Anterior cingulate cortex (tissue), 58 donors: ENCODE measurements around the gene RYK.
A peak's percentile ranks its signal among the peaks of the same experiment; 100 is the strongest.

Experiments
- DNase-seq, 58 donors: peaks; one replicate each; lab custom pipeline; 2025; lab: John Stamatoyannopoulos, UW

RYK gene

DNA sequence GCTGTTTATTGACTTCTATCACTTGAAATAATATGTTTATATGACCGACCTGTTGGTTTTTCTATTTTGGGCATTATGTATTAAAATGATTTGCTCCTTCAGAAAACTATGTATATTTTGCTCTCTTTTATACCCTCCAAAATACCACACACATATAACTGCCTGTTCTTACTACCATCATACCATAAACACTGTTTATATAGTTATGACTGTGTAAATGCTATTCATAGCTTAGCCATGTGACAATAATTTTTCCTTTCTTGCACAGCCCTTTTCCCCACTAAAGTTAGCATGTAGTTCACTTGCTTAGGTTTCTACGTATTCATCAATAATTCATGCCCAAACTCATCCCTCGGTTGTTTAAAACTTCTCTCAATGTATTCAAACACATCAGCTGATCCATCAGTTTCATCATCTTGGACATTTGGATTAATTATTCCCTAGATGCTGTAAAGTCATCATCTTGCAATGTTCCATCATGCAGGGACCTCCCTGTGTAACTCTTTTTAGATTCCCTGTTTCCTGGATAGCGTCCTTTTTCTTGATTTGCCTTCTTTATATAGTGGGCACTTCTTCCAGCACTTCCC, 8.2 kb upstream of the RYK start:
- DNase-seq, result no peak

DNA sequence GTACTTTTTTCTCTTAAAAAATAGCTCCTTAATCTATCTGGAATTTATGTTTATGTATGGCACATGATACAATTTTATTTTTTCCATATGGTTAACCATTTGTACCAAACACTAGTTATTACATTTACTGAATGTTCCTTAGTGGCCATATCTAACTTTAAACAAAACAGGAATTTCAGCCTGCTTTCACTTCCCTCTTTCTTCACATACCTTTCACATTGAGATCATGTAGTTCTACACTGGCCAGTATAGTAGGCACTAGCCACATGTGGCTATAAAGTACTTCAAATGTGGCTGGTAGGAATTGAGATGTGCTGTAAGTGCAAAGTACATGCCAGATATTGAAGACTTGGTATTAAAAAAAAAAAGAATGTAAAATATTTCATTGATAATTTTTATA, 4.7 kb upstream of the RYK start:
- DNase-seq, result no peak

- no peak for DNase-seq
These were observed 3.0 kb upstream of the RYK start for GRCh38 chr3:134253475-134254226.

- no peak for DNase-seq
These were observed 2.1 kb upstream of the RYK start for GRCh38 chr3:134252766-134253165.

GRCh38 chr3:134251731-134252391, 1.2 kb upstream of the RYK start:
- no peak for DNase-seq

GRCh38 chr3:134249935-134250716, 533 bp downstream of the RYK start:
- DNase-seq, result peak in 40 of 58 donors; percentile 9 to 59 (median 32)

DNA sequence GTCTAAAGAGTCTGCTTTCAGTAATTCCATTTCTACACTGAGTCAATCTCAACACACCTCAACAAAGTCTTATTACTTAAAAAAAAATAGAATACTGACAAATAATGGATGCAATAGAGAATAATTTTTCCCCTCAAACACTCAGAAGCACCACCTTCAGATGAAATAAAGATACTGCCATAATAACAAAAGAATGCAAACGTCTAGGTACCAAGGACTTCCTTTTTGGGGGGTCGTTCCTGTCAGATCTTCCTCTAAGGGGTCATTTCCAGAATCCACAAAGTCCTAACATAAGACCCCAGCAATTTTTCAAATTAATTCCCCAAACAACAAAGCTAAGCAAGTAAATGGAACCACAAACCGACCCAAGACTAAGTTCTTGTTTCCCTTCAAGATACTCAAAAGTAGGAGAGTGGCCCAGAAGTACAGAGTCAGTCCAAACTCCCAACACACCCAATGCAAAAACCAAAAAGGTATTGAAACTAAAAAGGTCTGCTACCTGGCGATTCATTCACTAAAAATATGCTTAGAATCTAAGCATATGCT, 1.3 kb downstream of the RYK start:
- peak in 1 of 58 donors; percentile 7 for DNase-seq

DNA sequence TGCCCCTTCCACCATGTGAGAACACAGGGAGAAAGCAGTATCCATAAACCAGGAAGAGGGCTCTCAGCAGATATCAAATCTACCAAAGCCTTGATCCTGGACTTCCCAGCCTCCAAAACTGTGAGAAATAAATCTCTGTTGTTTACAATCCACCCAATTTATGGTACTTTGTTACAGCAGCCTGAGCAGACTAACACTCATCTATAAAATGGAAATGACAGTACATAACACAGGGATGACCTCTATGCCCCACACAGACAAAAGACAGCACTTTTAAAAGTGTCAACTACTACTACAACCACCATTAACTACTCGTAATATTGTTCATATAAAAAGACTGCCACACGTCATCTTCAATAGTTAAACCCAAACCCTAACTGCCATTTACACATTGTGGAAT, 5.7 kb downstream of the RYK start:
- no peak for DNase-seq

- no peak for DNase-seq
These were observed 7.7 kb downstream of the RYK start for GRCh38 chr3:134242649-134243617.

GRCh38 chr3:134239538-134239937, 11.1 kb downstream of the RYK start:
- no peak for DNase-seq

DNA sequence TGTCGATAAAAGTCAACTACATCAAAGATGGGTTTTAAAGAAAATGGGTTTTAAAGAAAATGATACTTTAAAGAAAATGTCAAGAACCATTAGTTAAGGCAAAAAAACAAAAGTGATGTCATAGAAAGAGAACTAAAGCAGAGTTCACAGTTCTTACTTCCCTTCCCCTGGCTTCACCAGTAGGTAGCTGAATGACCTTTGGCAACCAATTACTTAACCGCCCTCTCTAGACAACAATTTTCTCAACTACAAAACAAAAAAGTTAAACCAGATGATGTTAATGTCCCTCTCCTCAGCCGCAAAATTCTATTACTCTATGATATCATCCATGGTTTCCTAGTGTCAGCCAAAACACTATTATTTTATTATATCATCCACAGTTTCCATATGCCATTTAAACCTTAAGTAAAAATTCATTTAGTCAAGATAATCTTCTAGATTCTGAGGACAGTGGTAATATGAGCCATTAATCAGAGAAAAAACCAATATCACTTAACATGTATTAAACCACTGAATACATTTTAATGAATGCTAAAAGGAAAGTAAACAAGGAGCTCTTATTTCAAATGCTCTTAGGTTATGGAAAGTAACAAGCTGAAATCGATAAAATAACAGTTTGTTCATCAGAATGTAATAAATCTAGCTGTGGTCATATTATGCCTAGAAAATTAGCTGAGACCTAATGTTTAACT, 13.1 kb downstream of the RYK start:
- no peak for DNase-seq

GRCh38 chr3:134236505-134237170, 14.0 kb downstream of the RYK start:
- no peak for DNase-seq

- DNase-seq, result no peak
These were observed 15.0 kb downstream of the RYK start for GRCh38 chr3:134235577-134236076.

DNA sequence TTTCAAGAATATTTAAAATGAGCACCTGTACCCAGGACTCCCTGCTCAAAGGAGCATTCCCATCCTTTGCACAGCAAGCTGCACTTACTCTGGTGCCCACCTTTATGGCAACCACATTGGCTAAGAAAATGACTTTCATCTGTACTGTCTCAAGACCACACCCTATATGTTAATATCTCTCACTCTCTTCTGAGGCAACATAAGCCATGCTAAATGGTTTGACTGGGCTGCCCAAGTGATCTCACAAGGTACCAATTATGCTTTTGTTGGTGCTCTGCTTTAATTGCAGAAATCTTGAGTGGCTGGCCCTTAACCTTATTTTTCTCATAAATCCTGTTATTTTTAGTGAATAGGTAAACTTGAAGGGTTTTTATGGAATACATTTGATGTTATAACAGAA, 17.7 kb downstream of the RYK start:
- DNase-seq, result no peak

GRCh38 chr3:134232151-134232550, 18.5 kb downstream of the RYK start:
- no peak for DNase-seq

DNA sequence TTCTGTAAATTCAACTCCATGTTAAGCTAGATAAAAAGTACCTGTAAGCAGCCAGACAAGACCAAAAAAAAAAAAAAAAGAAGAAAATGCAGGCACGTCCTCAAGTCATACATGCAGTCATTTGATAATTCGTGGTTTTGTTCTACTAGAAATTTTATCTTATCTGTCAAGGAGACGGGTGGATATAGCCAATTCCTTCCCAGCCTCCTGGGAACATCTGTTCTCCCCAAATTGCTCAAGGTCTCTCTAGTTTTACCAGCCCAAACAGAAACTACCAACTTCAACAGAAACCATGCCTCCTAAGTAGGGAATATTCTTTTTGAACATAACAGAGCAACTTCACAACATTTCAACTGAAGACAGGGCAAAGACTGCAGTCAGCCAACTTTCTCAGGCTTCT, 19.5 kb downstream of the RYK start:
- no peak for DNase-seq

DNA sequence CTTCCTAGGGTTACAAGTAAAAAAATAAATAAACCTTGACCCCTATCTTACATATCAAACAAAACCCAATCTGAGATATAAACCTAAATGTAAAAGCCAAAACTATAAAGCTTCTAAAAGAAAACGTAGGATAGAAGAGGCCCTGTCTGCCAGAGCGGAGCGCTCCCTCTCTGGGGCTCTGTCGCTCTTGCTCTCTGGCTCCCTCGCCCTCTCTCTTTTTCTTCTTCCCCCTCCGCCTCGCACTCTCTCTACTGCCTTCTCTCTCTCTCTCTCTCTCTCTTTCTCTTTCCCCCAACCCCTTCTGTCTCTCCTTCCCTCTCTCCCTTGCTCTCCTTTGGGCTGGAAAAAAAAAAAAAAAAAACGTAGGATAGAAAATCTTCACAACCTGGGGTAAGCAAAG, 21.6 kb downstream of the RYK start:
- no peak for DNase-seq

GRCh38 chr3:134228479-134228878, 22.2 kb downstream of the RYK start:
- no peak for DNase-seq
